HG03354 (cell line): ENCODE results near the gene OR13H1.
"Not testable (repeated sequence)": the region's sequence is repeated elsewhere in the genome, so short reads cannot be mapped to it uniquely, and the experiment has no call there.

Experiments
- ATAC-seq: cut with Tn5 transposase; IDR thresholded peaks from one replicate; pipeline ENCODE4 v1.9.1; 2021; ENCODE audit warnings: mild to moderate bottlenecking; ENCODE audit not compliant: unreplicated experiment, poor library complexity, severe bottlenecking

The OR13H1 gene, protein sequence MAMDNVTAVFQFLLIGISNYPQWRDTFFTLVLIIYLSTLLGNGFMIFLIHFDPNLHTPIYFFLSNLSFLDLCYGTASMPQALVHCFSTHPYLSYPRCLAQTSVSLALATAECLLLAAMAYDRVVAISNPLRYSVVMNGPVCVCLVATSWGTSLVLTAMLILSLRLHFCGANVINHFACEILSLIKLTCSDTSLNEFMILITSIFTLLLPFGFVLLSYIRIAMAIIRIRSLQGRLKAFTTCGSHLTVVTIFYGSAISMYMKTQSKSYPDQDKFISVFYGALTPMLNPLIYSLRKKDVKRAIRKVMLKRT

DNA sequence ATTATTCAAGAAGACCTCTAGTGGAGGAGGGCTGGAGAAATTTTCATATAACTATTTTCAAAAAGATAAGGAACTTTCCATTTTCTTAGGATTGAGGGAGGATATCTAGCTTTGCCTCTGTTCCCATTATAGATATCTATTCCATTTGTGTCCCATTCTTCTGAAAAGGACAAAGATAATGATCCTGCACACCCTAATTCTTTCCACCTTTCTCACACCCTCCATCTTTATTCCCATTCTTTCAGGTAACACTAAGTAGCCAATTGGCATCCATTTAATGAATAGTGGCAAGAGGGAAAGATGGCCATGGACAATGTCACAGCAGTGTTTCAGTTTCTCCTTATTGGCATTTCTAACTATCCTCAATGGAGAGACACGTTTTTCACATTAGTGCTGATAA is at the start of gene OR13H1:
Gene OR13H1, plus strand, starts transcription at position 301 of the 400 bp plus-strand sequence. Its CDS starts 0 bp downstream, at position 301.
- no peak for ATAC-seq

DNA sequence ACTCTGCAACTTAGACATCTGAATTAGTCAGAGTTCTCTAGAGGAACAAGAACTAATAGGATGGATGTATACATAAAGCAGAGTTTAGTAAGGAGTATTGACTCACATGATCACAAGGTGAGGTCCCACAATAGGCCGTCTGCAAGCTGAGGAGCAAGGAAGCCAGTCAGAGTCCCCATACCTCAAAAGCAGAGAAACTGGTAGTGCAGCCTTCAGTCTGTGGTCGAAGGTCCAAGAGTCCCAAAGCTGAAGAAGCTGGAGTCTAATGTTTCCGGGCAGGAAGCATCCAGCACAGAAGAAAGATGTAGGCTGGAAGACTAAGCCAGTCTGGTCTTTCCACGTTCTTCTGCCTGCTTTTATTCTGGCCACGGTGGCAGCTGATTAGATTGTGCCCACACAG is 42.3 kb upstream of the OR13H1 start:
- not testable (repeated sequence) for ATAC-seq

DNA sequence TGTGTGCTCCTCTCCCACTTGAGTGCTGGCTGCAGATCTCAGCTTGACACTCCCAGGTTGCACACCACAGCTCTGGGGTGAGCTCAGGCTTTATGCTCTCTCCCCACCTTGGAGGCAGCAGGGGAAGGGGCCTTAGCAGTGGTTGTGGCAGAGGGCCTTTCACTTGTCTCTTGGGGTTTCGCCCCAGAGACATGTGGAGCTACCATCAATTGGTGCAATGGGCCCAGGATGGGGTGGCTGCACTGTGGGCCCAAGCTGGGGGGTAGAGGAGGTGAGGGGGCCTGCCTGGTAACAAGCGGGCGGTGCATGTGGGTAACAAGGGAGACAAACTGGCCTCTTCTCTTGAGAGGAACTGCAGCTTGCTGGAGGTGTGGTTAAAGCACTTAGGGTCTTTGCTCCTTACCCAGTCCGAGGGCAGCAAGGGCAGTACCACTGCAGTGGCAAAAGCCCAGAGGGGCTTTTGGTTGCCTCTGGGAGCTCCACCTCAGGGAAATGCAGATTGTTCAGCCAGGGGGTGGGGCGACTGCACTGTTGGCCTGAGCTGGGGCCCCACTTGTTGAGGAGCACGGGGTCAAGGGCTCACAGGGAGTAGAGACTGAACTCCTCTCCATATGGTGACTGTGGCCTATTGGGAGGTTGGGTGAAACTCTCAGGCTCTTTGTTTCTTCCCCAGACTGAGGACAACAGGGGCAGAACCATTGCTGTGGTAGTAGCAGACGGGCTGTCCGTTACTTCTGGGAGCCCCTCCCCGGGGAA is 30.5 kb upstream of the OR13H1 start:
- no peak for ATAC-seq

DNA sequence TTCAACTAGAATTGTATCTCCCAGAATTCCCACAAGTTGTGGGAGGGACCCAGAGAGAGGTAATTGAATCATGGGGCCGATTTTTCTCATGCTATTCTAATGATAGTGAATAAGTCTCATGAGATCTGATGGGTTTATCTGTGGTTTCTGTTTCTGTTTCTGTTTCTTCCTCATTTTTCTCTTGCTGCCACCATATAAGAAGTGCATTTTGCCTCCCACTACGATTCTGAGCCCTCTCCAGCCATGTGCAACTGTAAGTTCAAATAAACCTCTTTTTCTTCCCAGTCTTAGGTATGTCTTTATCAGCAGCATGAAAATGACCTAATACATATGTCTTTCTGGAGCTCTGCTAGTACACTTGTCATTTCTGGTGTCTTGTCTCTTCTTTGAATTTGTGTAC is 22.1 kb upstream of the OR13H1 start:
- no peak for ATAC-seq

DNA sequence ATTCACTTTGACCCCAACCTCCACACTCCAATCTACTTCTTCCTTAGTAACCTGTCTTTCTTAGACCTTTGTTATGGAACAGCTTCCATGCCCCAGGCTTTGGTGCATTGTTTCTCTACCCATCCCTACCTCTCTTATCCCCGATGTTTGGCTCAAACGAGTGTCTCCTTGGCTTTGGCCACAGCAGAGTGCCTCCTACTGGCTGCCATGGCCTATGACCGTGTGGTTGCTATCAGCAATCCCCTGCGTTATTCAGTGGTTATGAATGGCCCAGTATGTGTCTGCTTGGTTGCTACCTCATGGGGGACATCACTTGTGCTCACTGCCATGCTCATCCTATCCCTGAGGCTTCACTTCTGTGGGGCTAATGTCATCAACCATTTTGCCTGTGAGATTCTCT is 344 bp downstream of the OR13H1 start:
- ATAC-seq: no peak

DNA sequence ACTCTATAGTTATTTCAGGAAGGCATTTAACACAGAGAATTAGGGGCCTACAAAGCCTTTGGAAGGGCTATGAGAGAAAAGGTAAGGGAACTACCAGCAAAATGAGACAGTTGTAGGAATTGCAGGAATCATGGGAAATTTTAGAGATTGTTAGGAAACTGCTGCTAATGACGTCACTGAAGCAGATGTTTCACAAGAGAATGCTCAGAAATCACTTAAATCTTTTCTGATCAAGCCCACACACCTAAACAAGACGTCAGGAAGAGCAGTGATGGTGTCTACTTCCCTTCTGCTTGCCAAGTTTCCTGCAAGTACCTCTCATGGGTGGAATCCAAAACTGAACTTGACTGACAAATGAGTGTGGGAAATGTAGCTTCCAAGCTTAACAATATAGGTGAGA is 5.1 kb downstream of the OR13H1 start:
- ATAC-seq: no peak

DNA sequence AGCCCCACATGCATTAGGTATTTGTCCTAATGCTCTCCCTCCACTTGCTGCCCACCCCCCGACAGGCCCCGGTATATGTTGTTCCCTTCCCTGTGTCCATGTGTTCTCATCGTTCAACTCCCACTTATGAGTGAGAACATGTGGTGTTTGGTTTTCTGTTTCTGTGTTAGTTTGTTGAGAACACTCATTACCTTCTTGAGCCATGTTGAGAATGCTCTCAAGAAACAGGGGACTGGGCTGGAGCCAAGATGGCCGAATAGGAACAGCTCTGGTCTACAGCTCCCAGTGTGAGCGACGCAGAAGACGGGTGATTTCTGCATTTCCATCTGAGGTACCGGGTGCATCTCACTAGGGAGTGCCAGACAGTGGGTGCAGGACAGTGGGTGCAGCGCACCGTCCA is 8.6 kb downstream of the OR13H1 start:
- not testable (repeated sequence) for ATAC-seq

DNA sequence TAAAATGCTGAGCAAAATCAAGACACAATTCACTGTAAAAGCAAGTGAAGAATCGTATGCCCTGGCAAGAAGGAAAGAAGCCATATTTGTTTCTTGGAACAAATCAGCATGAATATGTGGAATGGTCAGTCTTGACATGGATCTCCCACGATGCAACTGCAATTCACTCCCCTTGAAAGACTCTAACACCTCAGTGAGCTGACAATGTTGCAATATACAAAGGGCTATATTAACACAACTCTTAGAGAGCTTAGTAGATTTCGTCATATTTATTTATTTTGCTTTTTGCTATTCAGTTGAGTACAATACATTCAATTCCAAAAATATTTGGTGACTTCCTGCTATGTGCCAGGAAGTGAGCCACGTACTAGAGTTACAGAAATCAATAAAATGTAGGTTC is 14.7 kb downstream of the OR13H1 start:
- ATAC-seq: no peak

DNA sequence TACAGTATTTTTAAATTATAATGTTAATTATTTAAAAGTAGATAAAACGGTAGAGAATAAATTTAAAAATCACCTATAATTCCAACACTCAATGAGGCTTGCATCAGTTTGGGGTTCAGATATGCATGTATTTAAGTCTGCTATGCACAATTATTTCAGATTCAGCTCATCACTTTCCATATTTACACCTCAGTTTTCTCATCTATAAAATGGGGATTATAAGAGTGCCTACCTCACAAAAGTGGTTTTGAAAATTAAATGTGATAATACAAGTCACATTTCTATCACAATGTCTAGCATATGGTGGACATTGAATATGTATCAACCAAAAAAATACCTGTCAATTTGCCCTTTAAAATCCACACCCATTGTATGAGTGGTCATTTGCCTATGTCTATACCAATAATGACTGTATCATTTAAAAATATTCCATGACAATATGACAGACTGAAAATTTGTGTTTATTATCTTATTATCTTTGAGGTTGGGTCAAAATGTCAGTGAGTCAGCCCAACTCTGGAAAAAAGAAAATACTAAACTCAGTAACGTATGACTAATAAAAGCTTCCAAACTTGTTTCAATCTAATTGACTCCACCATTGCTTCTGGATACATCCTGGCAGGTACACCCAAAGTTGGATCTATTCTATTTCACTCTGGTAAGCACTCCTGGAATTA is 20.8 kb downstream of the OR13H1 start:
- no peak for ATAC-seq

DNA sequence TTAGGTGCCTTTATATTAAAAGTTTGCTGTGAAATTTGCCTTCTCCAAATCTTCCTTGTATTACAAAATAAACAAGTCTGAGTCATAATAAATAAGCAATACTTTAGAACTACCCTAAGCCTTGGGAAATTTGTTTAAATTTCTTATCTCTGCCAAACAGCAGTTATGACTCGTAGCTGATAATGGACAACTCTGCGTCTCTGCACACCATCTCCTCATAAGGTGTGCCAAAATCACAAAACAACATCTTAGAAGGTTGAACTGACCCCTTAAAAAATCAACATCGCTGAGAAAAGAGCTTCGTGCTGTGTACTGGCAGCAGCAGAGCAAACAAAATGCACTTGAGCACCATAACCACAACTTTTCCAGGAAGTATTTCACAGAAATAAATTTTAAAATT is 22.0 kb downstream of the OR13H1 start:
- ATAC-seq: no peak

DNA sequence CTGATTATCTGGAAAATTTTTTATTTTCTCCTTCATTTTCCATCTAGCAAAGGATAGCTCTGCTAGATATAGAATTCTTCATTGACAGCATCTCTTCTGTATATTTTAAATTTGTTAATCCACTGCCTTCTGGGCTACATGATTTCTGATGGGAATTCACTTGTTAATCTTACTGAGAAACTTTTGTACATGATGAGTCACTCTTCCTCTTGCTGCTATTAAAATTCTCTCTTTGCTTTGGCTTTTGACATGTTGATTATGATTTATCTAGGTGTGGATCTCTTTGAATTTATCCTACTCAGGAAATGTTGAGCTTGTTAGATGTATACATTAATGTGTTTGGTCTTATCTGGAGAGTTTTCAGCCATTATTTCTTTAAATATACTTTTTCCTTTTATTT is 27.5 kb downstream of the OR13H1 start:
- no peak for ATAC-seq

DNA sequence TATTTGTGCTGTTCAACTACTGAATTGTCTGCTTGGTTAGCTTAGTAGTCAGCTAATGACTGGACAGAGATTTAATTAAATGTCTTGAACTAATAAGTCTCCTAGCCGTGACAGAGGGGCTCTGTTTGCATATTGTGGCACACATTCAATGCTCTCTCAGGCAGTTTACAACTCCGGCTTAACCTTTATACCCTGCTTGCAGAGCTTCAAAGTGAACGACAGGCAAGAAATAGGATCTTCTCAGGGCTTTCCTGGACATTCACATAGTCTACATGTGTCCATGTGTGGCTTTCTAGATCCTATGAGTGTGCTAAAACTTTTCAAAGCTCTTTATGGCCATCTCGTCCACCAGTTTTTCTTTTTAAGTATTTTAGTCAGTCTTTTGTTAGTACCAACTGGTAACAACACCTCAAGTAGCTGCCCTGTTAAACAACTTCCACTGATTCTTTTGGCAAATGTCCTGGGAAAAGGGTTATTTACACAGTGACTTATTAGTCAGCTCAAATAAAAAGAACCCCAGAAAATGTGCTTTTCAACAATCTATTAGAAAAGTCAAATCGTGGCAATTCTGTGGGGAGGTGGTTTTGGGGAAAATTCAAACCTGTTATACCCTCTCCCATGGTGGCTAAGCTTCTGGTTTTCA is 28.6 kb downstream of the OR13H1 start:
- no peak for ATAC-seq

DNA sequence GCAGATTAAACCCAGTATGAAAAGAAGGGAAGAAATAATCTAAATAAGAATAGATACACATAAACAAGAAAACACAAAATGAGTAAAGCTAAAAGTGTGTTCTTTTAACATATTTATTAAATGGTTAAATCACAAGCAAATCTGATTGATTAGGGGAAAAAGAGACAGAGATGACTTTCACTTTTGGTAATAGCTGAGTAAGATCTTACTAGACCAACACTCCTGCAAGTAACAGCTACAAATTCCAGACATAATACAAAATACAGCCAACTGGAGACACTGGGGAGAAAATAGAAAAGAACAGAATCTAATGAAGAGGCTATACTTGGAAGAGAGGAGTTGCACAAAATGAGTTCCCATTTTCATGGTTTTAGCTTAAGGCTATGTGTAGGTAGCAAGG is 33.5 kb downstream of the OR13H1 start:
- ATAC-seq: no peak

DNA sequence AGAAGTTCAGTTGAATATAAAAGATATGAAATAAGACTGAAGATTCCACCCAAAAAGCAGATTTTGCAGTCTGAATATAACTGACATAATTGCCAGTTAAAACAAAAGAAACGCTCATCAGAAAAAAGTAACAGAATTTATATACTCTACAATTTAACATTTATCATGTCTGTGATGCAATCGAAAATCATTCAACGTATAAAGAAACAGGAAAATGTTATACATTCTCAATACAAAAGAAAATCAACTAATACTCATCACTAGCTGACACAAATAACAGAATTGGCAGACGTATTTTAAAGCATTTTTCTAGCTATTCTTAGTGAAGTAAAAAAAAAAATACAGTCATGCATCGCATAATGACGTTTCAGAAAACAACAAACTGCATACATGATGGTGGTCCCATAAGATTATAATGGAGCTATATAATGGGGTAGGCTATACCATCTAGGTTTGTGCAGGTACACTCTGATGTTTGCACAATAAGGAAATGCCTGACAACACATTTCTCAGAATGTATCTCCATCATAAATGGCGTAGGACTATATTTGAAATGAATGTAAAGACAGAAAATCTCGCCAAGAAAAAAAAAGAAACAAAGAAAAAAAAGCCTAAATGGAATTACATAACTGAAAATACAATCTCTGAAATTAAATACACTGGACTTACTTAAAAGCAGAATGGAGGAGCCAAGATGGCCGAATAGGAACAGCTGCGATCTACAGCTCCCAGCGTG is 34.3 kb downstream of the OR13H1 start:
- no peak for ATAC-seq

DNA sequence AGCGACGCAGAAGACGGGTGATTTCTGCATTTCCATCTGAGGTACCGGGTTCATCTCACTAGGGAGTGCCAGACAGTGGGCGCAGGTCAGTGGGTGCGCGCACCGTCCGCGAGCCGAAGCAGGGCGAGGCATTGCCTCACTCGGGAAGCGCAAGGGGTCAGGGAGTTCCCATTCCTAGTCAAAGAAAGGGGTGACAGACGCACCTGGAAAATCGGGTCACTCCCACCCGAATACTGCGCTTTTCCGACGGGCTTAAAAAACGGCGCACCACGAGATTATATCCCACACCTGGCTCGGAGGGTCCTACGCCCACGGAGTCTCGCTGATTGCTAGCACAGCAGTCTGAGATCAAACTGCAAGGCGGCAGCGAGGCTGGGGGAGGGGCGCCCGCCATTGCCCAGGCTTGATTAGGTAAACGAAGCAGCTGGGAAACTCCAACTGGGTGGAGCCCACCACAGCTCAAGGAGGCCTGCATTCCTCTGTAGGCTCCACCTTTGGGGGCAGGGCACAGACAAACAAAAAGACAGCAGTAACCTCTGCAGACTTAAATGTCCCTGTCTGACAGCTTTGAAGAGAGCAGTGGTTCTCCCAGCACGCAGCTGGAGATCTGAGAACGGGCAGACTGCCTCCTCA is 35.0 kb downstream of the OR13H1 start:
- ATAC-seq: not testable (repeated sequence)

DNA sequence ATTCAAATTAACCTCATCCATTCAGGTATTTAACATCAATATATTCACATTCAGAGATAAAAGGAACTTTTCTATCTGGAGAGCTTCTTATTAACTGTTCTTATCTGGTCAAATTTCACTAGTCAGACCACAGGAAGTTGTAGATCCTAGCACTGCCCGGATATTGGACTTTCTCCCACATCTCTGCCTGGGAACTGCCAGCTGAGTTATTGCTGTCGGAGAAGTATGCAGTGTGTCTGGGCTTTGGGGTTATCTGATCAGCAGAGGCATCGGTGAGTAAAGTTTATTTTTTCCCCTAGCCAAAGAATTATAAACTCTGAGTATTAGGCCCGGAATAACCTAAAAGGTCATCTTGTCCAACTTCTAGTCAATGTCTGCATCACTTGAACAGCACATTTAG is 45.1 kb downstream of the OR13H1 start:
- ATAC-seq: no peak
